Stomach (tissue), 9 donors: ENCODE data around the gene COL9A3. TPM values are rescaled to one million over a fixed set of nuclear protein-coding genes. Genes with fewer than 3 reads are reported as not detected.

Experiments
- DNase-seq, 2 donors: peaks; one replicate each; pipeline versions ENCODE4 v3.0.0 to v3.0.0-alpha.2; 2013 to 2019
- H3K27ac ChIP-seq, 5 donors: fragments of 200-600 bp in 4 of 5; sonication (generic) in 4 of 5; one replicate each; pipeline ENCODE4 v1.5.1; 2013 to 2019; ENCODE audit warnings: mild to moderate bottlenecking in 1 of 5, moderate library complexity in 1 of 5
- H3K27me3 ChIP-seq, 3 donors: fragments of 200-600 bp; sonication (generic); one replicate each; pipeline ENCODE4 v1.5.1; 2017 to 2019; ENCODE audit warnings: mixed run types in 1 of 3
- H3K36me3 ChIP-seq, 4 donors: fragments of 200-600 bp; sonication (generic); 1 replicate in 3 of 4; 2 replicates in 1 of 4; pipeline ENCODE4 v1.5.1; 2016 to 2019
- H3K4me1 ChIP-seq, 4 donors: fragments of 200-600 bp; sonication (generic); one replicate each; pipeline ENCODE4 v1.5.1; 2016 to 2019
- H3K4me3 ChIP-seq, 4 donors: fragments of 200-600 bp; sonication (generic) in 3 of 4; one replicate each; pipeline ENCODE4 v1.5.1; 2016 to 2019; ENCODE audit warnings: mild to moderate bottlenecking in 1 of 4
- H3K9me3 ChIP-seq, 4 donors: fragments of 200-600 bp; sonication (generic); one replicate each; pipeline ENCODE4 v1.5.1; 2016 to 2019
- EP300 ChIP-seq: sonication (generic); formaldehyde crosslinking; IDR thresholded peaks from one replicate; pipeline ENCODE4 v1.6.1; 2017; ENCODE audit warnings: antibody characterized with exemption
- POLR2A ChIP-seq, 4 donors: fragments of 450-650 bp; IDR thresholded peaks; one replicate each; pipeline ENCODE4 v1.6.1; 2016; ENCODE audit warnings: antibody characterized with exemption in 4 of 4, control low read depth in 2 of 4, mild to moderate bottlenecking in 1 of 4, moderate library complexity in 1 of 4
- POLR2AphosphoS5 ChIP-seq, 3 donors: sonication (generic); formaldehyde crosslinking; IDR thresholded peaks; one replicate each; pipeline ENCODE4 v1.6.1; 2016; ENCODE audit warnings: antibody characterized with exemption in 3 of 3
- WGBS, 5 donors: extraction: QIAGEN DNeasy Blood & Tissue Kit in 3 of 5; methylation state at CpG; one replicate each; pipeline versions ENCODE4 v1.1.5 to v1.1.7; 2013 to 2018; 5-methylcytosine and 5-hydroxymethylcytosine counted together
- intact Hi-C: fragments of 100-400 bp; cut with DNase I; formaldehyde crosslinking; loops from one replicate; pipeline ENCODE4 v1.15.1; 2023; ENCODE audit warnings: low total_unique reads
- polyA plus RNA-seq, 3 donors: library from polyadenylated mRNA; stranded (reverse); fragments of 200-250 nt; gene quantifications; one replicate each; pipeline ENCODE4 v1.2.3, GENCODE V29; 2013
- total RNA-seq, 5 donors: library from RNA; depleted of rRNA; stranded (reverse); fragments of >200 nt; gene quantifications; one replicate each; pipeline versions ENCODE4 v1.1.0 to v1.2.3, GENCODE V29; 2014 to 2016
- TF ChIP-seq, protein P1 (sequence below), 7 experiments: fragments of 450-650 bp in 4 of 7; fragments of 200-600 bp in 3 of 7; sonication (generic) in 3 of 7; IDR thresholded peaks; one replicate each; pipeline ENCODE4 v1.5.1; 2016 to 2019; ENCODE audit warnings: antibody characterized with exemption in 7 of 7, control low read depth in 2 of 7, mild to moderate bottlenecking in 1 of 7
- donor health status: healthy with polysubstance abuse.
- donor health status: Bipolar disorder and iron deficiency.
- donor health status: healthy.

COL9A3 gene
- total and polyA plus RNA-seq, 8 donors: 2.3 to 18.2 (median 3.9) TPM; not detected in 3

DNA sequence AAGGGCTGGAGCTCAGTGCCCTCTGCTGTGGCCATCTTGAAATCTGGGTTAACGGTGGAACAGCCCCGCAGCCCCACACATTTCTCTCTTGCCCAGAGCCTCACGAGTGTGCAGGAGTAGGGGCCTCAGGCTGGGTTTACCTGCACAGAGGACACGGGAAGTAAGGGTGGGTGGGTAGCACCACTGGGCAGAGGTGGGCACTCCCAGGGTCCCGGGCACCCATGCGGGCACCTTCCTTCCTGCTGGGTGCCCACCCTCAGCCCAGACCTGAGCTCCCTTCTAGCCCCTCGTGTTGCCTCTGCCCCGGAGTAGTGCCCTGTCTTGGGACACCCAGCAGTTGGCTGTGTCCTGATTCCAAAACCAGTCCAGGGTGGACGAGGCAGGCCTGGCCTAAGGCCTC lies 11.2 kb downstream of the COL9A3 start:
- Histone ChIP-seq H3K36me3 (no peaks in the 10 kb centered on the region), H3K4me3 (no peak overlapping the region), H3K4me1 (peaks cover 20 to 37% (median 34%) of the 10 kb centered on the region in 4 donors), H3K27me3 (peaks cover 0 to 11% (median 0%) of the 10 kb centered on the region in 3 donors), H3K9me3 (no peaks in the 10 kb centered on the region), H3K27ac (no peak overlapping the region)
- 90 to 96% (median 96%) methylated on average over 5 to 9 of the region's 9 CpGs for WGBS, 5 donors
- no peak for DNase-seq
- TF ChIP-seq, protein P1, sequence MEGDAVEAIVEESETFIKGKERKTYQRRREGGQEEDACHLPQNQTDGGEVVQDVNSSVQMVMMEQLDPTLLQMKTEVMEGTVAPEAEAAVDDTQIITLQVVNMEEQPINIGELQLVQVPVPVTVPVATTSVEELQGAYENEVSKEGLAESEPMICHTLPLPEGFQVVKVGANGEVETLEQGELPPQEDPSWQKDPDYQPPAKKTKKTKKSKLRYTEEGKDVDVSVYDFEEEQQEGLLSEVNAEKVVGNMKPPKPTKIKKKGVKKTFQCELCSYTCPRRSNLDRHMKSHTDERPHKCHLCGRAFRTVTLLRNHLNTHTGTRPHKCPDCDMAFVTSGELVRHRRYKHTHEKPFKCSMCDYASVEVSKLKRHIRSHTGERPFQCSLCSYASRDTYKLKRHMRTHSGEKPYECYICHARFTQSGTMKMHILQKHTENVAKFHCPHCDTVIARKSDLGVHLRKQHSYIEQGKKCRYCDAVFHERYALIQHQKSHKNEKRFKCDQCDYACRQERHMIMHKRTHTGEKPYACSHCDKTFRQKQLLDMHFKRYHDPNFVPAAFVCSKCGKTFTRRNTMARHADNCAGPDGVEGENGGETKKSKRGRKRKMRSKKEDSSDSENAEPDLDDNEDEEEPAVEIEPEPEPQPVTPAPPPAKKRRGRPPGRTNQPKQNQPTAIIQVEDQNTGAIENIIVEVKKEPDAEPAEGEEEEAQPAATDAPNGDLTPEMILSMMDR (IDR thresholded peaks at IDR 0.05): no peak
- TF ChIP-seq POLR2AphosphoS5 (IDR thresholded peaks at IDR 0.05): no peak
- TF ChIP-seq EP300: no peak
- TF ChIP-seq POLR2A (IDR thresholded peaks at IDR 0.05): no peak
- intact Hi-C loops: no loop called here

DNA sequence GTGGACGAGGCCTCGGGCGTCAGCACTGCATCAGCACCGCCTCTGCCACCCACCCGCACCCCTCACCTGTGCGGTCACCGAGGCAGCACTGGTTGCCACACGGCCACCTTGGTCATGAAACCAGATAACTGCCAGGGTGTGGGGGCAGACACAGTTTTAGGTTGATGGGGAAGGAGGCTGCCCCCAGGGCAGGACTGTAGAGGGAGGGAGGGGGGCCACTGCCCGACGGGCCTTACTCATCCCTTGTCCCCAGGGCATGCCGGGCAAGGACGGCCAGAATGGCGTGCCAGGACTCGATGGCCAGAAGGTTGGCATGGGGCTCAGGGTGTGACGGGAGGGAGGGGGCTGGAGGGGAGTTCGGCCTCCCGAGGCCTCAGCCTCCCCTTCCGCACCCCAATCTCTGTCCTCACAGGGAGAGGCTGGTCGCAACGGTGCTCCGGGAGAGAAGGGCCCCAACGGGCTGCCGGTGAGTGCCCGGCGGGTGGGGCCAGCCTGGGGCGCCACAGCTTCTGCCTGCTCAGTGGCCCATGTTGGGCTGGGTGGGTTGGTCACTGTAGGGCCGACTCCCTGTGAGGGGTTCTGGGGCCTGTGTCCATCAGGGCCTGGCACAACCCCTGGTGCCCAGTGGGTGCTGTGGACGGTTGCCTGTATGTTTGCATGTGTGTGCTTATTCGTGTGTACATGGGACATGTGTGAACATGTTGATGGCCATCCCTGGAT lies 11.8 kb downstream of the COL9A3 start:
- Histone ChIP-seq H3K9me3 (no peaks in the 10 kb centered on the region), H3K4me1 (peaks cover 20 to 43% (median 38%) of the 10 kb centered on the region in 4 donors), H3K27me3 (peaks cover 0 to 11% (median 0%) of the 10 kb centered on the region in 3 donors), H3K4me3 (no peak overlapping the region), H3K36me3 (no peaks in the 10 kb centered on the region), H3K27ac (no peak overlapping the region)
- DNase-seq: peak in 1 of 2 donors; percentile 2
- 79 to 92% (median 86%) methylated on average over 24 to 29 of the region's 29 CpGs for WGBS, 5 donors
- intact Hi-C loops: no loop called here
- no peak for TF ChIP-seq EP300
- no peak for TF ChIP-seq POLR2AphosphoS5 (IDR thresholded peaks at IDR 0.05)
- no peak for TF ChIP-seq POLR2A (IDR thresholded peaks at IDR 0.05)
- TF ChIP-seq, protein P1 (IDR thresholded peaks at IDR 0.05): no peak

DNA sequence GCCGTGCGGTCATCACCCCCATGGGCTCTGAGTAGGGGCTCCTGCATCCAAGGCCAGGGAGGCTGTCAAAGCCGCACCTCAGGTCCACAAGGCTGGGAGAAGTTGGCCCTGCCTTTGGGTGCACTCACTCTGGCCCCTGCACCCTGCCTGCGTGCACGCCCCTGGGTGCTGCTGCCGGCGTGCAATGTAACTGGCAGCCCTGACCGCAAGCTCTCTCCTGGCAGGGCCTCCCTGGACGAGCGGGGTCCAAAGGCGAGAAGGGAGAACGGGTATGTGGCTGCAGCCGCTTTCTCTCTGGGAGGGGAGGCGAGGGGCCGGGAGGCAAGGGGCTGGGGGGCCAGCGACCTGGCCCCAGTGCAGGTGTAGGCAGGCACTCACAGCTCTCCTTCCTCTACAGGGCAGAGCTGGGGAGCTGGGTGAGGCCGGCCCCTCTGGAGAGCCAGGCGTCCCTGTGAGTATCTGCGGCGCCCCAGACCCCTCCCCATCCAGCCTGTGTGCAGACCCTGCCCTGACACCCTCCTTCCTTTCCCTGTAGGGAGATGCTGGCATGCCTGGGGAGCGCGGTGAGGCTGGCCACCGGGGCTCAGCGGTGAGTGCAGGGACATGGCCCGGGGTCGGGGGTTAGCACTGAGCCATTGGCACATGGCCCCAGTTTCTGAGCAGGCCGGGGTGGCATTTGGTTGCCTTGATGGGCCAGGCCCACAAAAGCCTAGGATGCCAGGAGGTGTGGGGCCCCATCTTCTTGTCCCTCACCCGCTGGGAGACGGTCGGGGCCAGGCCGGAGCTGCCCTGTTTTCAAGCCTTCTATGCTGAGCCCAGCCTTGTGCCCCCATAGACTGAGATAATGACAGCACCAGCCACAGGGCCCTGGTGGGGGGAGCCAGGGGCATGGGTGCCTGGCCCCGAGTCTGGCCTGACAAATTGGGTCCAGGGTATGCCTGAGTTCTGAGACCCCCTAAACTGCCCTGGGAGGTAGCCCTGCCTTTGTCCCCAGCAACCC lies 12.7 kb downstream of the COL9A3 start:
- TF ChIP-seq EP300 (no peak), POLR2A (IDR thresholded peaks at IDR 0.05) (no peak), POLR2AphosphoS5 (IDR thresholded peaks at IDR 0.05) (no peak)
- TF ChIP-seq, protein P1 (IDR thresholded peaks at IDR 0.05): no peak
- WGBS, 5 donors: 91 to 95% (median 94%) methylated on average over 26 to 32 of the region's 32 CpGs
- intact Hi-C loops: no loop called here
- Histone ChIP-seq H3K27me3 (peaks cover 0 to 6% (median 0%) of the 10 kb centered on the region in 3 donors), H3K9me3 (no peaks in the 10 kb centered on the region), H3K4me1 (peaks cover 16 to 38% (median 32%) of the 10 kb centered on the region in 4 donors), H3K27ac (no peak overlapping the region), H3K4me3 (no peak overlapping the region), H3K36me3 (no peaks in the 10 kb centered on the region)
- no peak for DNase-seq

DNA sequence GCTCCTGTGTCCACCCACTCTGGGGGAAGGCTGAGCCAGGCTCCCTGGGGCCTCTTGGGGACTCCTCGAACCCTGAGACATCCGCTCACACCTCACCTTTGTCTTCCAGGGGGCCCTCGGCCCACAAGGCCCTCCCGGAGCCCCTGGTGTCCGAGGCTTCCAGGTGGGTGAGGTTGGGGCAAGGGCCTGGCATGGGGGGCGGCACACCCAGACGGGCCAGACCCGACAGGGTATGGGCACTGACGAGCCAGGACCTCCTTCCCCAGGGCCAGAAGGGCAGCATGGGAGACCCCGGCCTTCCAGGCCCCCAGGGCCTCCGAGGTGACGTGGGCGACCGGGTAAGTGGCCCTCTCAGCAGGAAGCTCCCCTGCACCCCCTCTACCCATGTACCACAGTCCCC lies 13.4 kb downstream of the COL9A3 start:
- Histone ChIP-seq H3K27me3 (no peaks in the 10 kb centered on the region), H3K4me1 (peaks cover 13 to 31% (median 28%) of the 10 kb centered on the region in 4 donors), H3K27ac (no peak overlapping the region), H3K9me3 (no peaks in the 10 kb centered on the region), H3K36me3 (no peaks in the 10 kb centered on the region), H3K4me3 (no peak overlapping the region)
- TF ChIP-seq POLR2AphosphoS5 (IDR thresholded peaks at IDR 0.05) (no peak), POLR2A (IDR thresholded peaks at IDR 0.05) (no peak), EP300 (no peak)
- TF ChIP-seq, protein P1 (IDR thresholded peaks at IDR 0.05): no peak
- intact Hi-C loops: no loop called here
- WGBS, 5 donors: 88 to 95% (median 93%) methylated on average over 11 to 14 of the region's 14 CpGs
- DNase-seq: no peak
